DOHH2 (cell line): ENCODE results near the gene TEX48.

Source experiments
- H3F3A ChIP-seq: fragments of 200-600 bp; sonication (generic), shearing (Covaris generic); 2 replicates; pipeline ENCODE4 v1.6.0; 2016; ENCODE audit warnings: antibody characterized with exemption, mild to moderate bottlenecking; ENCODE audit not compliant: control insufficient read depth, insufficient read depth
- H3K27ac ChIP-seq: fragments of 200-600 bp; sonication (generic); 2 replicates; pipeline ENCODE4 v1.5.1; 2014; ENCODE audit warnings: low read depth, mild to moderate bottlenecking, low read length, moderate library complexity
- H3K27me3 ChIP-seq: fragments of 200-600 bp; sonication (generic); 2 replicates; pipeline ENCODE4 v1.6.1; 2014; ENCODE audit warnings: mild to moderate bottlenecking, low read length, mixed read lengths; ENCODE audit not compliant: control insufficient read depth
- H3K36me3 ChIP-seq: fragments of 200-600 bp; sonication (generic); 2 replicates; pipeline ENCODE4 v1.6.1; 2014; ENCODE audit warnings: mild to moderate bottlenecking, low read length, moderate library complexity, mixed read lengths; ENCODE audit not compliant: control insufficient read depth
- H3K4me1 ChIP-seq: fragments of 200-600 bp; sonication (generic); 2 replicates; pipeline ENCODE4 v1.6.1; 2014; ENCODE audit warnings: mild to moderate bottlenecking, low read length, mixed read lengths; ENCODE audit not compliant: control insufficient read depth
- H3K4me2 ChIP-seq: fragments of 200-600 bp; sonication (generic); 2 replicates; pipeline ENCODE4 v1.6.0; 2014; ENCODE audit warnings: mild to moderate bottlenecking, low read length, moderate library complexity
- H3K4me3 ChIP-seq: fragments of 200-600 bp; sonication (generic); 2 replicates; pipeline ENCODE4 v1.5.1; 2014; ENCODE audit warnings: mild to moderate bottlenecking, low read length, mixed read lengths
- H3K79me2 ChIP-seq: fragments of 200-600 bp; sonication (generic); 2 replicates; pipeline ENCODE4 v1.6.1; 2014; ENCODE audit warnings: mild to moderate bottlenecking, low read length, mixed read lengths; ENCODE audit not compliant: control insufficient read depth
- H3K9me2 ChIP-seq: fragments of 200-600 bp; sonication (generic); replicated peaks from 2 replicates; pipeline ENCODE4 v1.6.1; 2014; ENCODE audit warnings: mild to moderate bottlenecking, low read length, mixed read lengths; ENCODE audit not compliant: control insufficient read depth
- H3K9me3 ChIP-seq: fragments of 200-600 bp; sonication (generic); 2 replicates; pipeline ENCODE4 v1.6.1; 2014; ENCODE audit warnings: antibody characterized with exemption, low read length, mixed read lengths; ENCODE audit not compliant: control insufficient read depth, insufficient read depth
- H4K20me1 ChIP-seq: fragments of 200-600 bp; sonication (generic); 2 replicates; pipeline ENCODE4 v1.6.0; 2014; ENCODE audit warnings: low read depth, mild to moderate bottlenecking, antibody characterized with exemption, low read length, moderate library complexity; ENCODE audit not compliant: control insufficient read depth, insufficient read depth
- CTCF ChIP-seq: fragments of 200-600 bp; sonication (generic); IDR thresholded peaks from one replicate; pipeline ENCODE4 v1.5.1; 2014; ENCODE audit warnings: antibody characterized with exemption, mild to moderate bottlenecking, low read depth, low read length; ENCODE audit not compliant: poor library complexity, severe bottlenecking
- EZH2phosphoT487 ChIP-seq: fragments of 200-600 bp; sonication (generic); IDR thresholded peaks from 2 replicates; pipeline ENCODE4 v1.6.1; 2017; ENCODE audit warnings: borderline replicate concordance, mild to moderate bottlenecking, antibody characterized with exemption, low read length, moderate library complexity, mixed read lengths

TEX48 gene

GRCh38 chr9:114690308-114690707, 8.3 kb upstream of the TEX48 start:
- TF ChIP-seq EZH2phosphoT487 (no peak), CTCF (no peak)
- Histone ChIP-seq H3K27me3 (peaks cover 35% of the 10 kb centered on the region), H3K27ac (no peak overlapping the region), H3F3A (no peaks in the 10 kb centered on the region), H3K9me3 (no peaks in the 10 kb centered on the region), H3K4me1 (no peaks in the 10 kb centered on the region), H3K4me3 (no peak overlapping the region), H3K36me3 (no peaks in the 10 kb centered on the region), H3K9me2 (no peaks in the 10 kb centered on the region), H3K4me2 (no peak overlapping the region), H3K79me2 (no peaks in the 10 kb centered on the region), H4K20me1 (no peaks in the 10 kb centered on the region)

DNA sequence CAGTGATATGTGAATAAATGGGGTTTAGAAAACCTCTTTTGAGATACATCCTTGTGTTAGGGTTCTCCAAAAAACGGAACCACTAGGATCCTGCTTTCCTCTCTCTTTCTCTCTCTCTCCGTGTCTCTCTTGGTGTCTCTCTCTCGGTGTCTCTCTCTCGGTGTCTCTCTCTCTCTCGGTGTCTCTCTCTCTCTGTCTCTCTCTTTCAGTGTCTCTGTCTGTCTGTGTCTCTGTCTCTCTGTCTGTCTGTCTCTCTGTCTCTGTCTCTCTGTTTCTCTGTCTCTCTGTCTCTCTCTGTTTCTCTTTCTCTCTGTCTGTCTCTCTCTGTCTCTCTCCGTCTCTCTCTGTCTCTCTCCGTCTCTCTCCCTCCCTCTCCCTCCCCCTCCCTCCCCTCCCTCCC, 7.8 kb upstream of the TEX48 start:
- no peaks in the 10 kb centered on the region for H3K9me3 ChIP-seq
- no peaks in the 10 kb centered on the region for H4K20me1 ChIP-seq
- no peaks in the 10 kb centered on the region for H3K79me2 ChIP-seq
- H3K4me3 ChIP-seq = no peak overlapping the region
- no peaks in the 10 kb centered on the region for H3K4me1 ChIP-seq
- H3K36me3 ChIP-seq = no peaks in the 10 kb centered on the region
- H3K27me3 ChIP-seq = peaks cover 35% of the 10 kb centered on the region
- TF ChIP-seq EZH2phosphoT487 = no peak
- no peak for TF ChIP-seq CTCF
- H3K4me2 ChIP-seq = no peak overlapping the region
- no peaks in the 10 kb centered on the region for H3K9me2 ChIP-seq
- no peaks in the 10 kb centered on the region for H3F3A ChIP-seq
- H3K27ac ChIP-seq = no peak overlapping the region

GRCh38 chr9:114688909-114689610, 7.1 kb upstream of the TEX48 start:
- Histone ChIP-seq H4K20me1 (no peaks in the 10 kb centered on the region), H3K79me2 (no peaks in the 10 kb centered on the region), H3F3A (no peaks in the 10 kb centered on the region), H3K9me3 (no peaks in the 10 kb centered on the region), H3K27ac (no peak overlapping the region), H3K4me1 (no peaks in the 10 kb centered on the region), H3K4me2 (no peak overlapping the region), H3K4me3 (no peak overlapping the region), H3K9me2 (no peaks in the 10 kb centered on the region), H3K36me3 (no peaks in the 10 kb centered on the region), H3K27me3 (peaks cover 31% of the 10 kb centered on the region)
- no peak for TF ChIP-seq EZH2phosphoT487

- H3K27me3 ChIP-seq = peaks cover 25% of the 10 kb centered on the region
- H3K4me2 ChIP-seq = no peak overlapping the region
- no peaks in the 10 kb centered on the region for H3K79me2 ChIP-seq
- H3K27ac ChIP-seq = no peak overlapping the region
- H3K4me3 ChIP-seq = no peak overlapping the region
- H3K9me3 ChIP-seq = no peaks in the 10 kb centered on the region
- no peaks in the 10 kb centered on the region for H4K20me1 ChIP-seq
- H3K9me2 ChIP-seq = no peaks in the 10 kb centered on the region
- no peaks in the 10 kb centered on the region for H3F3A ChIP-seq
- H3K36me3 ChIP-seq = no peaks in the 10 kb centered on the region
- TF ChIP-seq EZH2phosphoT487 = no peak
- no peak for TF ChIP-seq CTCF
- H3K4me1 ChIP-seq = no peaks in the 10 kb centered on the region
Measured at GRCh38 chr9:114688379-114688778, 6.4 kb upstream of the TEX48 start.
